HG02642 (cell line): Measurements from ENCODE around the gene LAMB4.

Experiments
- ATAC-seq: cut with Tn5 transposase; IDR thresholded peaks from one replicate; pipeline ENCODE4 v1.9.1; 2021; ENCODE audit warnings: mild to moderate bottlenecking; ENCODE audit not compliant: unreplicated experiment, poor library complexity

Gene LAMB4

DNA sequence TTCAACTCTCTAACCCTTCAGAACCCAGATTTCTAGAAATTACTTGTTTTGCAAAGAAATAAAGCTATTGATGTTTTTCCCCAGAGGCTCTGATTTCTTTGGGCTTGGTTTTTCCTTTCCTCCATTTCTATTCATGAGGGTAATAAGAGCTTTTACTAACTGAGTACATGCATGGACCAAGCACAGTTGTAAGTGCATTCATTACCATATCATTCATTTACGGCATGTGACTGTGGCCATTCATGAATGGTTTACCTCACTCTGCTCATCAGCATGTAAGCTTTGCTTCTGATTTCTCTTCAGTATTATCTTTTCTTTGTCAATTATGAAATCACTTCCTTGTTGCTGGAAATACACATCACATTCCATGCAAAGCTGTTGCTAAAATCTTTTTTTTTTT lies 42.4 kb downstream of the LAMB4 start:
- no peak for ATAC-seq

GRCh38 chr7:108086962-108087361 lies 43.2 kb downstream of the LAMB4 start:
- ATAC-seq = no peak

DNA sequence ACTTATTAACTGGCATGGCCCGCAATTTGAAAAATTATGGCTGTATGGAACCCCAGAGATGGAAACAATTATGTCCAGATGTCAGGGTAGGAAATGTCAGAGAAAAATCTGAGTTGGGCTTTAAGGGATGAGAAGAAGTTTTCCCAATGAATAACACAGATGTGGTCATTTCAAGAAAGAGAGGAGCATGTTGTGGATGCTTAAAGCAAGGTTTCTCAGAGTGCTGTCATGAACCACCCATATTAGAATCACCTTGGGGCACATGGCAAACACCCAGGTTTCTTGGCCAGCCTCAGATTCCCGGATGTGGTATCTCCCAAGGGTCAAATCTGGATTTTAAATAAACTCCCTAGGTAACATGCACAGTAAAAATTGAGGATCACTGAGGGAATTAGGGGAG lies 43.6 kb downstream of the LAMB4 start:
- ATAC-seq = no peak

DNA sequence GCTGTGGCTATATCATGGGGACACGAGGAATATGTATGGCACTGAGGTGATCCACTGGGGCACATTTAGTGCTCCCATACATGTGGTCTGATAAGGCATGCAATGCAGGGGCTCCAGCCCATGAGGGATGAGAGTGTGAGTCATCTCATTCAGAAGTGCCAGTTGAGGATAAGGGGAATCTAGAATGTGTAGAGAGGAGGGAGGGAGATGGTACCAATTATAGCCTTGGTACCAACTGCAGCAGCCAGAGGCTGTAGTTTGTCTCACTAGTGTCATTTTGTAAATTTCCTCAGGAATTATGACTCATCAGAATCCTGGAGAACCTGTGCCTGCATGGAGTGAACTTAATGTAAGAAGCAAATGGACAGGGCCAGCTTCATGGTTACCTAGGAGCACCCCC lies 46.2 kb downstream of the LAMB4 start:
- ATAC-seq = no peak

GRCh38 chr7:108079648-108080591 lies 50.2 kb downstream of the LAMB4 start:
- no peak for ATAC-seq

DNA sequence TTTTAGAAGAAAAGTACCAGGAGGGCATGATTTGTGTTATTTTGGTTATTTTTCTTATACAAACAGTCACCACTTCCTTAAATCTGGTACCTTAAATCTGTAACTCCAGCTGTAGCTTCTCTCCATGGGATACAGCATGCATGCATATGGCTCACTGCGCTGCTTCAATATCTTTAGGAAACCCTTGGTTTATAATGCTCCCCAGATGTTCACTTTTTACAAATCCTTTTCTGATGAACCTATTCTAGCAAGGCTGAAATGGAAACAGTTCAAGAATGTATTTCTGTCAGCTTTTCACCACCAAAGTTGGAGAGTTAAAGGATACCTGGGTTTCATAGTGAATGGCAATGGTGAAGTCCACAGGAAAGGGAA lies 50.9 kb downstream of the LAMB4 start:
- no peak for ATAC-seq

GRCh38 chr7:108078691-108079090 lies 51.5 kb downstream of the LAMB4 start:
- no peak for ATAC-seq

DNA sequence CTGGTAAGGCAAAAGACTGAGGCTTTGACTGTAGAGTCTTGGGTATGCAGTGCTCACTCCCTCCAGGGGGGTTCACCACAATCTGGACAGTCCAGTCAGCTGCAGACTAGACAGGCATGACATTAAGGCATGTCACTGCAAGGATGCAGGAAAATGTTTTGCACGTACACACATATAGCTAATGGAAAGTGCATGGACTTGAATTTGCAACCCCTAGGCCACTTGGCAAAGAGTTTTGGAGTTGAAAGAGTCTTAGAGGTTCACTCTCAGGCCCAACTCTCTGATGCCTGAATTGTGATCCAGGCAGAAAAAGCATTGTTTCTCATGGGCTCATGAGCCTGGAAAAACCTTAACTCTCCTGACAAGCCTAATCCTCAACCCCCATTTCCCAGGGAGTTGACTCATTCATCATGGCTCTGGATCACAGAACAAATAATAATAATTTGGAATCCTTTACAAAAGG lies 51.9 kb downstream of the LAMB4 start:
- no peak for ATAC-seq

- no peak for ATAC-seq
Measured at GRCh38 chr7:108077709-108078108, 52.5 kb downstream of the LAMB4 start.

DNA sequence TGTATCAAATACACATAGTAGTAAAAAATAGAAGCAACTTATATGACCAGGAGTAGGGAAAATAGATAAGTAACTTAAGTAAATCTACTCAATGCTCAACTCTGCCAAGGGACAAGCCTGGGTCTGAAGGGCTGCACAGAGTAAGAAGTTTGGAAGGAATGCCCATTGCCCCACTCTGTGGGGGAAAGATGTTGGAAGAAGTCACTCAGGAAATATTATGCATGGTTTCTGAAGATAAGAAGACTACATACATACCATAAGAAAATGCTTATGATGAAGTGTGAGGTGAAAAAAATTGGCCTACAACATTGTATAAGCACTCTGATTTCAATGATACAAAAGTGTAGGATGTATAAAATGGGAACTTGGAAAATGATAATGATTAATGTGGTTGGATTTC lies 54.0 kb downstream of the LAMB4 start:
- no peak for ATAC-seq

DNA sequence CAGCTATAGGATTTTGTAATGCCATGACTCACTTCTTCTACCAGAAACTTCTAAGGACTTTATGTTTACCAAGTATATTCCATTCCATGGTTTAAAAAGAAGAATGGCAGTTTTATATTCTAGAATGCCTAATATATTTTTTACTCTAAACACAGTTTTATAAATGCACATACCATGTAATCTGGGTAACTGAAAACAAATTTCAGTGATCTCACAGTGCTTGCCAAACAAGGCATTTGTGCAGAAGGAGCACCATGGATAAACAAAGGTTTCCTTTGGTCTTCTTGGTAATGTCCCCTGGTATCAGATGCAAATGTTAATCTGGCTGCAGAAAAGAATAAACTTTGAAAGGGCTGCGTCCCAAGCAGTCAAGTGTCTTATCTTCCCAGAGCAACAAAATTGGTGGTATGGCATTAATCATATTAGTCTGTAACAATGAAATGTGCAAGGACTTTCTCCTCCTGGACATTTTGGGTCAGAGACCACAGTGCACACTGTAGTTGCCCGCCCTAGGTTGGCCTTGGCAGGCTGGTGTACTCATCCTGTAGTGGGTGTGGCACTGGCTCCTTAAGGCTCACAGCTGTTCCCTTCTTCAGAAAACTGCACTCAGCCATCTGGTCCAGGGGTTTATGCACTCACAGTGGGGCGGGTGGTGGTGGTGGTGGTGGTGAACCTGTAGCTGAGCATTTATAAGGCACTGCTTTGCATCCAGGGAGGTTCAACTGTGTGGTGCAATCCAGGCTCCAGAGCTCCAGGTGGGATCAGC lies 56.7 kb downstream of the LAMB4 start:
- no peak for ATAC-seq

DNA sequence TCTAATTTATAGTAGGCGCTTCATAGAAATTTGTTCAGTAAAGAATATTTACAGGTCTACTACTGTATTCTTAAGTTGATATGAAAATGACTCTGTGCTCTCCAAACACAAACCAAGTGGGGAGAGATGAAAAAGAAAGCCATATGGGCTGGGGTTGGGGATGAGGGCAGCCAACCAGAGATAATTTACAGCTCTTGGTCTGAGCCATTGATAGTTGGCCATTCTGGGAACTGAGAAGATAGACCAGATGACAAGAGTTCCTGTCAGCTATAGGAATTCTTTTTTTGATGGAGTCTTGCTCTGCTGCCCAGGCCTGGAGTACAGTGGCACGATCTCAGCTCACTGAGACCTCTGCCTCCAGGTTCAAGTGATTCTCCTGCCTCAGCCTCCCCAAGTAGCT lies 57.4 kb downstream of the LAMB4 start:
- no peak for ATAC-seq

GRCh38 chr7:108072116-108072515 lies 58.0 kb downstream of the LAMB4 start:
- no peak for ATAC-seq

GRCh38 chr7:108071551-108071950 lies 58.6 kb downstream of the LAMB4 start:
- no peak for ATAC-seq

GRCh38 chr7:108069646-108070045 lies 60.5 kb downstream of the LAMB4 start:
- ATAC-seq = no peak

DNA sequence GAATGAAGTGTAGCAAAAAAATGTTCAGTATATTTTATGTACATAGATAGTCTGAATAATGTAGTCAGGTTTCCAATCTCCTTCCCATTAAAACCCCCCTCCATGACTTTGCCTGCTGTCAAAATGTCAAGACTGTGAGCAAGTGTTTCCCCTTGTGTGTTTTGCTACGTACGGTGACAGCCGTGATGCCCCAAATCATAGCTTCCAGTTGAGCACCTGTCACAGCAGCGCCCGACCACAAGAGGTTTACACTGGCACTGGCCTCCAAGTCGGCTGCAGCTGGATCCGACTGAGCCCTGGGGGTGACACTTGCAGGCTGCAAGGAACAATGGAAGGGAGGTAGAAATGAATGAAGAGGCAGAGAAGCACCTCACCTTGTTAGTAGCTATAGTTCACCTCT lies 62.3 kb downstream of the LAMB4 start:
- ATAC-seq = no peak

GRCh38 chr7:108066486-108066885 lies 63.7 kb downstream of the LAMB4 start:
- no peak for ATAC-seq

- no peak for ATAC-seq
Measured at GRCh38 chr7:108063520-108063933, 66.6 kb downstream of the LAMB4 start.

DNA sequence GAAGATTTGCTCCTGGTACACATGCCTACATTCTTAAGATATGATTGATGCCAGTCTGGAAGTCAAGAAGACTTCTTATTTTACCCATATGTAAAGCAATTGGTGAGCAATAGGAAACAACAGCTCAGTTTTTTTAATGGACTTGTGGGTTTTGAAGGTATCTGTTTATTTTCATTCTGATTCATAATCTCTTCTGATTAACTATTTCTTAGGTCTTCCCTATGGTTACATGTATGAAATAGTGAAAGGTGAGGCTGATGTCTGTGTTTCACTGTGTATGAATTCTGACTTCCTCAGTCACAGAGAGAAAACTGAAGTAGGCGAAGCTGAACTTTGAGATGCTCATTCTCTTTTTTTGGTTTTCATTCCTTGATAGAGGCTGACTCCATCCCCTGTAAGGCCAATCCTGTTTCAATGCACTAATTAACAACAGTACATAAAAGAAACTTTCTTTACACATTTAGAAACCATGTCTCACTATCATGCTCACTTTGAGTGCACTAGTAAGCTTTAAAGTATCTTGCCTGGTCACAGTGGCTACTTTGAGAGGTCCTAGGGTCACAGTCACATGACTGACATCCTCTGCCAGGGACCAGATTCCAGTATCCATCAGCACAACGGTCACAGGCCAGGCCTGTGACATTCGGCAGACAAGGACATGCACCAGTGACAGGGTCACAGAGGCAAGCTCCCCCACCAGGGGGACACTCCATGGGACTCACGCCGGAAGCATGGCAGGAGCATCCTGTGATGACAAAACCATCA lies 67.7 kb downstream of the LAMB4 start:
- ATAC-seq = no peak

- ATAC-seq = no peak
Measured at GRCh38 chr7:108059526-108059925, 70.6 kb downstream of the LAMB4 start.
